ENCODE results near the gene STPG3. TPM values are rescaled to one million over a fixed set of nuclear protein-coding genes. Genes with fewer than 3 reads are reported as not detected.

STPG3 gene
- total and polyA plus RNA-seq, 4 donors, result not detected

DNA sequence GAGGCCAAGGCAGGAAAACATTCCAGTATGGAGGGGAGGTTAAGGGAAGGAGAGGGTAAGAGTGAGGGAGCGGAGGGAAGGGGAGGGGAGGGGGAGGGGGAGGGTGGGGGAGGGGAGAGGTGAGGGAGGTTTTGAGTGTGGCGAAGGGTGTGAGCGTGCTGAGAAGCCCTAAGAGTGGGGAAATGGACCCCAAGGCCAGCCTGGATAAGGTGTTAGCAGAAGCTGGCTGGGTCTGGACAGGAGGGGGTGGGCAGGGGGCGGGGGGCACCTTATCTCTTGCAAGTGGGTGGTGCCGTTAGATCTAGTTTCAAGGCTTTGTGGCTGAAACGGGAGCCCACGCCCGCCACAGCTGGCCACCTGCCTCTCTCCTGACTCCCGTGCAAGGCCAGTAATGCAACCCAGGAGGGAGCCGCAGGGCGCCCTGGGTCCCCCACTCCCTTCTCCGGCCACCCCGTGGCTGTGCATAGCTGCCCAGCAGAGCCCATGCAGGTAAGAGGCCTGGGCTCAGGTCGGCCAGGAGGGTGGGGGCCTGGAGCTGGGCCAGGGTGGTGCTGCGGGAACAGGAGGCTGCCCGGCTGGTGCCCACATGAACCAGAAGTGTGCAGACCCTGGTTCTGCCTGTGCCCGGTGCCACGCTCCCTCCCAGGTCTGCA is 23.1 kb upstream of the STPG3 start:
- Histone ChIP-seq H3K9me3 (ENCODE audit: control insufficient read depth in 4 of 4, low read length in 3 of 4) (no peaks in the 10 kb centered on the region), H3K36me3 (ENCODE audit: control insufficient read depth in 4 of 4, insufficient read depth in 3 of 4, low read depth in 1 of 4, low read length in 3 of 4) (no peaks in the 10 kb centered on the region), H3K27ac (ENCODE audit: low read depth in 1 of 2, low read length in 2 of 2) (no peak overlapping the region), H3K27me3 (ENCODE audit: control insufficient read depth in 4 of 4, insufficient read depth in 4 of 4, low read length in 3 of 4) (no peaks in the 10 kb centered on the region), H3K4me1 (ENCODE audit: control insufficient read depth in 4 of 4, insufficient read depth in 4 of 4, low read length in 3 of 4) (peaks cover 5 to 13% (median 7%) of the 10 kb centered on the region in 4 donors), H3K4me3 (ENCODE audit: low read depth in 1 of 3, low read length in 3 of 3) (no peak overlapping the region), H3K9ac (ENCODE audit: low read depth in 1 of 2, low read length in 2 of 2) (no peak overlapping the region)
- no peak for TF ChIP-seq GABPA (IDR thresholded peaks at IDR 0.05 in 1 of 2, conservative IDR thresholded peaks at IDR 0.05 in 1 of 2)
- no peak for TF ChIP-seq RAD21 (IDR thresholded peaks at IDR 0.05)
- TF ChIP-seq, protein P1, sequence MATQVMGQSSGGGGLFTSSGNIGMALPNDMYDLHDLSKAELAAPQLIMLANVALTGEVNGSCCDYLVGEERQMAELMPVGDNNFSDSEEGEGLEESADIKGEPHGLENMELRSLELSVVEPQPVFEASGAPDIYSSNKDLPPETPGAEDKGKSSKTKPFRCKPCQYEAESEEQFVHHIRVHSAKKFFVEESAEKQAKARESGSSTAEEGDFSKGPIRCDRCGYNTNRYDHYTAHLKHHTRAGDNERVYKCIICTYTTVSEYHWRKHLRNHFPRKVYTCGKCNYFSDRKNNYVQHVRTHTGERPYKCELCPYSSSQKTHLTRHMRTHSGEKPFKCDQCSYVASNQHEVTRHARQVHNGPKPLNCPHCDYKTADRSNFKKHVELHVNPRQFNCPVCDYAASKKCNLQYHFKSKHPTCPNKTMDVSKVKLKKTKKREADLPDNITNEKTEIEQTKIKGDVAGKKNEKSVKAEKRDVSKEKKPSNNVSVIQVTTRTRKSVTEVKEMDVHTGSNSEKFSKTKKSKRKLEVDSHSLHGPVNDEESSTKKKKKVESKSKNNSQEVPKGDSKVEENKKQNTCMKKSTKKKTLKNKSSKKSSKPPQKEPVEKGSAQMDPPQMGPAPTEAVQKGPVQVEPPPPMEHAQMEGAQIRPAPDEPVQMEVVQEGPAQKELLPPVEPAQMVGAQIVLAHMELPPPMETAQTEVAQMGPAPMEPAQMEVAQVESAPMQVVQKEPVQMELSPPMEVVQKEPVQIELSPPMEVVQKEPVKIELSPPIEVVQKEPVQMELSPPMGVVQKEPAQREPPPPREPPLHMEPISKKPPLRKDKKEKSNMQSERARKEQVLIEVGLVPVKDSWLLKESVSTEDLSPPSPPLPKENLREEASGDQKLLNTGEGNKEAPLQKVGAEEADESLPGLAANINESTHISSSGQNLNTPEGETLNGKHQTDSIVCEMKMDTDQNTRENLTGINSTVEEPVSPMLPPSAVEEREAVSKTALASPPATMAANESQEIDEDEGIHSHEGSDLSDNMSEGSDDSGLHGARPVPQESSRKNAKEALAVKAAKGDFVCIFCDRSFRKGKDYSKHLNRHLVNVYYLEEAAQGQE (IDR thresholded peaks at IDR 0.05), result no peak
- TF ChIP-seq YY1 (IDR thresholded peaks at IDR 0.05), result no peak
- TF ChIP-seq, protein P2, sequence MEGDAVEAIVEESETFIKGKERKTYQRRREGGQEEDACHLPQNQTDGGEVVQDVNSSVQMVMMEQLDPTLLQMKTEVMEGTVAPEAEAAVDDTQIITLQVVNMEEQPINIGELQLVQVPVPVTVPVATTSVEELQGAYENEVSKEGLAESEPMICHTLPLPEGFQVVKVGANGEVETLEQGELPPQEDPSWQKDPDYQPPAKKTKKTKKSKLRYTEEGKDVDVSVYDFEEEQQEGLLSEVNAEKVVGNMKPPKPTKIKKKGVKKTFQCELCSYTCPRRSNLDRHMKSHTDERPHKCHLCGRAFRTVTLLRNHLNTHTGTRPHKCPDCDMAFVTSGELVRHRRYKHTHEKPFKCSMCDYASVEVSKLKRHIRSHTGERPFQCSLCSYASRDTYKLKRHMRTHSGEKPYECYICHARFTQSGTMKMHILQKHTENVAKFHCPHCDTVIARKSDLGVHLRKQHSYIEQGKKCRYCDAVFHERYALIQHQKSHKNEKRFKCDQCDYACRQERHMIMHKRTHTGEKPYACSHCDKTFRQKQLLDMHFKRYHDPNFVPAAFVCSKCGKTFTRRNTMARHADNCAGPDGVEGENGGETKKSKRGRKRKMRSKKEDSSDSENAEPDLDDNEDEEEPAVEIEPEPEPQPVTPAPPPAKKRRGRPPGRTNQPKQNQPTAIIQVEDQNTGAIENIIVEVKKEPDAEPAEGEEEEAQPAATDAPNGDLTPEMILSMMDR (IDR thresholded peaks at IDR 0.05; ENCODE audit: low read depth, low read length, missing input control), result no peak
- no peak for TF ChIP-seq EGR1 (IDR thresholded peaks at IDR 0.05; ENCODE audit: low read depth in 2 of 2)
- TF ChIP-seq, protein P3, sequence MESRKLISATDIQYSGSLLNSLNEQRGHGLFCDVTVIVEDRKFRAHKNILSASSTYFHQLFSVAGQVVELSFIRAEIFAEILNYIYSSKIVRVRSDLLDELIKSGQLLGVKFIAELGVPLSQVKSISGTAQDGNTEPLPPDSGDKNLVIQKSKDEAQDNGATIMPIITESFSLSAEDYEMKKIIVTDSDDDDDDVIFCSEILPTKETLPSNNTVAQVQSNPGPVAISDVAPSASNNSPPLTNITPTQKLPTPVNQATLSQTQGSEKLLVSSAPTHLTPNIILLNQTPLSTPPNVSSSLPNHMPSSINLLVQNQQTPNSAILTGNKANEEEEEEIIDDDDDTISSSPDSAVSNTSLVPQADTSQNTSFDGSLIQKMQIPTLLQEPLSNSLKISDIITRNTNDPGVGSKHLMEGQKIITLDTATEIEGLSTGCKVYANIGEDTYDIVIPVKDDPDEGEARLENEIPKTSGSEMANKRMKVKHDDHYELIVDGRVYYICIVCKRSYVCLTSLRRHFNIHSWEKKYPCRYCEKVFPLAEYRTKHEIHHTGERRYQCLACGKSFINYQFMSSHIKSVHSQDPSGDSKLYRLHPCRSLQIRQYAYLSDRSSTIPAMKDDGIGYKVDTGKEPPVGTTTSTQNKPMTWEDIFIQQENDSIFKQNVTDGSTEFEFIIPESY (IDR thresholded peaks at IDR 0.05), result no peak
- TF ChIP-seq FOXA1 (IDR thresholded peaks at IDR 0.05), result no peak
- TF ChIP-seq, protein P4, sequence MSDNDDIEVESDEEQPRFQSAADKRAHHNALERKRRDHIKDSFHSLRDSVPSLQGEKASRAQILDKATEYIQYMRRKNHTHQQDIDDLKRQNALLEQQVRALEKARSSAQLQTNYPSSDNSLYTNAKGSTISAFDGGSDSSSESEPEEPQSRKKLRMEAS (IDR thresholded peaks at IDR 0.05), result no peak
- no peak for TF ChIP-seq NR2F2 (IDR thresholded peaks at IDR 0.05)
- 38% methylated on average over 18 of the region's 18 CpGs for WGBS
- DNase-seq (ENCODE audit: low spot score), result no peak

DNA sequence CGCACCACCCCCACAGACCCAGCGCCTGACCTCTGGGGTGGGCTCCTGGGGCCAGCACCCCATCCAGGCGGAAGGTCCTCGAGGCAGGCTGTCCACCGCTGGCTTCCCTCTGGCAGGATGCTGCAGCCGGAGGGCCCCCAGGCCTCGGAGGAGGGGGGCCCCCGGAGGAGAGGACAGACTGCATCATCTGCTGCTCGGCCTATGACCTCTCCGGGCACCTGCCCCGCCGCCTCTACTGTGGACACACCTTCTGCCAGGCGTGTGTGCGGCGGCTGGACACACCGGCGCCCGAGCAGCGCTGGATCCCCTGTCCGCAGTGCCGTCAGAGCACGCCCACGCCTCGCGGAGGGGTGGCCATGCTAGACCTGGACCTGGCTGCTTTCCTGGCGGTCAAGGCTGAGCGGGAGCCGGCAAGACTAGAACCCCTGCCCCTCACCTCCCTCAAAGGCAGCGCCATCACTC is 22.5 kb upstream of the STPG3 start:
- H3K36me3 ChIP-seq (ENCODE audit: control insufficient read depth in 4 of 4, insufficient read depth in 3 of 4, low read depth in 1 of 4, low read length in 3 of 4), result no peaks in the 10 kb centered on the region
- no peak for DNase-seq (ENCODE audit: low spot score)
- H3K4me1 ChIP-seq (ENCODE audit: control insufficient read depth in 4 of 4, insufficient read depth in 4 of 4, low read length in 3 of 4), result peaks cover 4 to 10% (median 6%) of the 10 kb centered on the region in 4 donors
- no peak overlapping the region for H3K27ac ChIP-seq (ENCODE audit: low read depth in 1 of 2, low read length in 2 of 2)
- no peak overlapping the region for H3K4me3 ChIP-seq (ENCODE audit: low read depth in 1 of 3, low read length in 3 of 3)
- no peaks in the 10 kb centered on the region for H3K27me3 ChIP-seq (ENCODE audit: control insufficient read depth in 4 of 4, insufficient read depth in 4 of 4, low read length in 3 of 4)
- H3K9me3 ChIP-seq (ENCODE audit: control insufficient read depth in 4 of 4, low read length in 3 of 4), result no peaks in the 10 kb centered on the region
- 65% methylated on average over 29 of the region's 29 CpGs for WGBS
- no peak overlapping the region for H3K9ac ChIP-seq (ENCODE audit: low read depth in 1 of 2, low read length in 2 of 2)
- TF ChIP-seq GABPA (IDR thresholded peaks at IDR 0.05 in 1 of 2, conservative IDR thresholded peaks at IDR 0.05 in 1 of 2) (no peak), FOXA1 (IDR thresholded peaks at IDR 0.05) (no peak), EGR1 (IDR thresholded peaks at IDR 0.05; ENCODE audit: low read depth in 2 of 2) (no peak), NR2F2 (IDR thresholded peaks at IDR 0.05) (no peak), TAF1 (conservative IDR thresholded peaks at IDR 0.05) (no peak), YY1 (IDR thresholded peaks at IDR 0.05) (no peak)
- TF ChIP-seq, protein P2 (IDR thresholded peaks at IDR 0.05; ENCODE audit: low read depth, low read length, missing input control), result no peak
- TF ChIP-seq, protein P1 (IDR thresholded peaks at IDR 0.05), result no peak
- TF ChIP-seq, protein P5, sequence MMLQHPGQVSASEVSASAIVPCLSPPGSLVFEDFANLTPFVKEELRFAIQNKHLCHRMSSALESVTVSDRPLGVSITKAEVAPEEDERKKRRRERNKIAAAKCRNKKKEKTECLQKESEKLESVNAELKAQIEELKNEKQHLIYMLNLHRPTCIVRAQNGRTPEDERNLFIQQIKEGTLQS (IDR thresholded peaks at IDR 0.05), result no peak
- TF ChIP-seq, protein P3 (IDR thresholded peaks at IDR 0.05), result no peak

Measured in liver (tissue), 9 donors.